K562 (cell line): Measurements from ENCODE around the gene SAMD8. TPM values are rescaled to one million over a fixed set of nuclear protein-coding genes. Genes with fewer than 3 reads are reported as not detected.

ENCODE experiments used
- ATAC-seq: fragments of 200-7000 bp; cut with Tn5 transposase; 3 replicates; pipeline ENCODE4 v1.9.1; 2020; ENCODE audit warnings: moderate library complexity
- BruUV-seq: library from RNA; stranded (reverse); fragments of 400-500 nt; replicated peaks from 2 replicates; lab custom pipeline; 2021; lab: Mats Ljungman, UMichigan
- CTCF ChIA-PET: fragments of 300-600 bp; formaldehyde crosslinking; extraction: SDS; loops from one replicate; lab custom pipeline; 2021; ENCODE audit warnings: low intra/inter-chr PET ratio; lab: Yijun Ruan, JAX
- POLR2A ChIA-PET: fragments of 300-600, 350-650 bp; sonication (Branson Sonifier 250); formaldehyde crosslinking; extraction: SDS; loops from one replicate; lab custom pipeline; 2021; ENCODE audit warnings: antibody characterized with exemption, inconsistent platforms; lab: Yijun Ruan, JAX
- DNase-seq, 4 experiments: peaks; one replicate each; pipeline versions ENCODE4 v3.0.0 to v3.0.0-alpha.2; 2011 to 2018; ENCODE audit warnings: low spot score in 3 of 4, mixed read lengths in 3 of 4; ENCODE audit errors: extremely low read depth in 1 of 4
- FAIRE-seq: peaks from 2 replicates; lab custom pipeline; 2011; peaks lifted over from hg19 to GRCh38; lab: Jason Lieb, UNC
- H2AFZ ChIP-seq: 2 replicates; pipeline ENCODE4 v1.6.0; 2011; ENCODE audit warnings: low read depth, low read length, control low read depth, inconsistent platforms
- H3K27ac ChIP-seq: fragments of 200-600 bp; 3 replicates; pipeline ENCODE4 v1.8.0; 2011; ENCODE audit warnings: low read depth, mild to moderate bottlenecking, control low read depth, inconsistent platforms, low read length, moderate library complexity, mixed read lengths; ENCODE audit errors: extremely low read depth
- H3K27me3 ChIP-seq, 2 experiments: fragments of 300-600 bp in 1 of 2; 2 replicates in 1 of 2; 3 replicates in 1 of 2; pipeline versions ENCODE4 v1.6.0 to v1.8.0; 2011; ENCODE audit warnings: inconsistent platforms in 2 of 2, low read length in 2 of 2, mild to moderate bottlenecking in 1 of 2, mixed read lengths in 1 of 2, moderate library complexity in 1 of 2; ENCODE audit not compliant: control insufficient read depth in 2 of 2, insufficient read depth in 2 of 2
- H3K36me3 ChIP-seq: fragments of 300-600 bp; 3 replicates; pipeline ENCODE4 v1.8.0; 2011; ENCODE audit warnings: mild to moderate bottlenecking, low read length, inconsistent platforms; ENCODE audit not compliant: control insufficient read depth, insufficient read depth
- H3K4me1 ChIP-seq, 2 experiments: fragments of 200-600 bp in 1 of 2; replicated peaks in 1 of 2; 2 replicates in 1 of 2; 3 replicates in 1 of 2; pipeline versions ENCODE4 v1.5.1 to v1.8.0; 2011; ENCODE audit warnings: inconsistent platforms in 2 of 2, low read length in 2 of 2, mild to moderate bottlenecking in 1 of 2, mixed read lengths in 1 of 2, moderate library complexity in 1 of 2; ENCODE audit not compliant: control insufficient read depth in 2 of 2, insufficient read depth in 2 of 2
- H3K4me2 ChIP-seq: 2 replicates; pipeline ENCODE4 v1.6.1; 2011; ENCODE audit warnings: low read length, control low read depth, inconsistent platforms, mixed read lengths; ENCODE audit not compliant: insufficient read depth
- H3K4me3 ChIP-seq: fragments of 200-600 bp; sonication (generic), shearing (Covaris generic); 2 replicates; pipeline ENCODE4 v1.5.1; 2016; ENCODE audit warnings: control low read depth, inconsistent platforms
- H3K79me2 ChIP-seq: fragments of 200-600 bp; 3 replicates; pipeline ENCODE4 v1.8.0; 2011; ENCODE audit warnings: low read length, inconsistent platforms; ENCODE audit not compliant: control insufficient read depth, insufficient read depth
- H3K9ac ChIP-seq, 2 experiments: 2 replicates each; pipeline versions ENCODE4 v1.6.0 to v1.6.1; 2011; ENCODE audit warnings: low read depth in 2 of 2, low read length in 2 of 2, control low read depth in 1 of 2, inconsistent platforms in 1 of 2, mild to moderate bottlenecking in 1 of 2, mixed read lengths in 1 of 2; ENCODE audit not compliant: insufficient read depth in 1 of 2
- H3K9me1 ChIP-seq: one replicate; pipeline ENCODE4 v1.6.0; 2011; ENCODE audit warnings: inconsistent platforms, mild to moderate bottlenecking, low read length, moderate library complexity; ENCODE audit not compliant: control insufficient read depth, insufficient read depth
- H3K9me3 ChIP-seq: replicated peaks from 2 replicates; pipeline ENCODE4 v1.5.1; 2011; ENCODE audit warnings: low read depth, low read length, inconsistent platforms; ENCODE audit not compliant: control insufficient read depth, insufficient read depth
- H4K20me1 ChIP-seq: replicated peaks from 2 replicates; pipeline ENCODE4 v1.6.1; 2011; ENCODE audit warnings: low read length, inconsistent platforms, mixed read lengths; ENCODE audit not compliant: control insufficient read depth, insufficient read depth
- ARID2 ChIP-seq: fragments of 450-650 bp; IDR thresholded peaks from 2 replicates; pipeline ENCODE4 v1.6.1; 2017; ENCODE audit warnings: antibody characterized with exemption, mild to moderate bottlenecking
- CBFA2T3 ChIP-seq: fragments of 450-650 bp; IDR thresholded peaks from 2 replicates; pipeline ENCODE4 v1.6.1; 2017
- ETS2 ChIP-seq: IDR thresholded peaks from 2 replicates; pipeline ENCODE4 v1.6.1; 2016; ENCODE audit warnings: borderline replicate concordance, missing genetic modification characterization, mild to moderate bottlenecking, moderate library complexity, missing compliant biosample characterization; ENCODE audit not compliant: poor library complexity, severe bottlenecking
- FOXP1 ChIP-seq: sonication (generic); formaldehyde crosslinking; IDR thresholded peaks from 2 replicates; pipeline ENCODE4 v1.8.0; 2022; ENCODE audit warnings: mild to moderate bottlenecking, missing genetic modification reagents
- GATA2 ChIP-seq: sonication (generic); formaldehyde crosslinking; IDR thresholded peaks from 2 replicates; pipeline ENCODE4 v1.4.0; 2020; ENCODE audit warnings: mild to moderate bottlenecking, missing genetic modification reagents
- HDGF ChIP-seq: fragments of 450-650 bp; IDR thresholded peaks from 2 replicates; pipeline ENCODE4 v1.6.1; 2016
- MTA1 ChIP-seq: fragments of 450-650 bp; IDR thresholded peaks from 2 replicates; pipeline ENCODE4 v1.6.1; 2017; ENCODE audit warnings: borderline replicate concordance
- NFRKB ChIP-seq: fragments of 450-650 bp; IDR thresholded peaks from 2 replicates; pipeline ENCODE4 v1.6.1; 2016; ENCODE audit warnings: low read depth
- PHB ChIP-seq: fragments of 250-450 bp; sonication (Bioruptor Pico); IDR thresholded peaks from 2 replicates; pipeline ENCODE4 v1.5.0; 2021
- SIN3A ChIP-seq, 2 experiments: fragments of 150-350 bp in 1 of 2; IDR thresholded peaks; 2 replicates each; pipeline ENCODE4 v1.6.1; 2011 to 2016; ENCODE audit warnings: borderline replicate concordance in 2 of 2, low read depth in 2 of 2, low read length in 2 of 2, mild to moderate bottlenecking in 2 of 2, moderate library complexity in 2 of 2; ENCODE audit not compliant: control insufficient read depth in 1 of 2
- SMAD2 ChIP-seq: fragments of 150-350 bp; IDR thresholded peaks from 2 replicates; pipeline ENCODE4 v1.6.1; 2014; ENCODE audit warnings: low read depth, mild to moderate bottlenecking, low read length
- SMAD3 ChIP-seq: fragments of 450-650 bp; formaldehyde crosslinking; conservative IDR thresholded peaks from 2 replicates; pipeline ENCODE4 v1.4.0; 2020; ENCODE audit warnings: mild to moderate bottlenecking
- TOE1 ChIP-seq, 2 experiments: fragments of 450-650 bp in 1 of 2; sonication (generic) in 1 of 2; formaldehyde crosslinking in 1 of 2; IDR thresholded peaks; 2 replicates each; pipeline versions ENCODE4 v1.7.1 to v1.8.0; 2016 to 2022; ENCODE audit warnings: borderline replicate concordance in 2 of 2, mild to moderate bottlenecking in 2 of 2, antibody characterized with exemption in 1 of 2, inconsistent platforms in 1 of 2, low read depth in 1 of 2, missing genetic modification reagents in 1 of 2, moderate library complexity in 1 of 2
- YY1 ChIP-seq, 3 experiments: IDR thresholded peaks; 2 replicates each; pipeline ENCODE4 v1.6.1; 2011; ENCODE audit warnings: low read length in 2 of 3, mild to moderate bottlenecking in 2 of 3, moderate library complexity in 2 of 3, borderline replicate concordance in 1 of 3, control low read depth in 1 of 3, low read depth in 1 of 3; ENCODE audit not compliant: insufficient read depth in 3 of 3, insufficient replicate concordance in 2 of 3, control insufficient read depth in 1 of 3, insufficient read length in 1 of 3; ENCODE audit errors: extremely low read depth in 1 of 3
- ZNF589 ChIP-seq: fragments of 200-800 bp; sonication (Bioruptor generic); IDR thresholded peaks from 2 replicates; pipeline ENCODE4 v1.6.1; 2016; ENCODE audit warnings: low read depth, missing genetic modification characterization, missing compliant biosample characterization
- ZNF696 ChIP-seq: fragments of 250-450 bp; sonication (Bioruptor Pico); conservative IDR thresholded peaks from 2 replicates; pipeline ENCODE4 v1.4.0; 2020; ENCODE audit warnings: mild to moderate bottlenecking, moderate library complexity
- ZNF780A ChIP-seq: fragments of 250-450 bp; sonication (Bioruptor Pico); IDR thresholded peaks from 2 replicates; pipeline ENCODE4 v1.5.0; 2021; ENCODE audit warnings: mild to moderate bottlenecking
- WGBS: fragments of 100-300 bp; shearing (Covaris generic); methylation state at CpG from one replicate; pipeline ENCODE4 v1.1.6; 2016; ENCODE audit warnings: low coverage, mixed read lengths; ENCODE audit not compliant: insufficient coverage; ENCODE audit errors: missing lambda C conversion rate; 5-methylcytosine and 5-hydroxymethylcytosine counted together
- in situ Hi-C: fragments of 300-500 bp; cut with MboI; formaldehyde crosslinking; loops from 4 replicates; pipeline ENCODE4 v1.15.0; 2018; ENCODE audit warnings: inconsistent platforms, mixed read lengths
- intact Hi-C: fragments of 100-400 bp; cut with micrococcal nuclease; formaldehyde crosslinking; loops from 2 replicates; pipeline ENCODE4 v1.14.2; 2022
- polyA plus RNA-seq, 8 experiments: library from polyadenylated mRNA; depleted of rRNA in 4 of 8; stranded (reverse) in 5 of 8; unstranded in 3 of 8; fragments of >200 nt; fragmentation: Nextera tagmentation in 2 of 8; fragmentation: Illumina TruSeq in 1 of 8; extraction: Ambion mirVana in 2 of 8; extraction: Trizol in 1 of 8; gene quantifications; 2 replicates each; pipeline versions ENCODE4 v1.2.1 to v1.2.3, GENCODE V29; 2011 to 2014; ENCODE audit warnings: inconsistent platforms in 1 of 8, missing spikeins in 1 of 8
- total RNA-seq, 7 experiments: library from RNA; depleted of rRNA in 6 of 7; stranded (reverse); fragments of >200 nt in 6 of 7; fragmentation: Illumina TruSeq in 2 of 7; extraction: Trizol in 2 of 7; gene quantifications; 2 replicates each; pipeline versions ENCODE4 v1.2.1 to v1.2.3, GENCODE V29; 2011 to 2021; ENCODE audit warnings: low replicate concordance in 1 of 7
- TF ChIP-seq, protein P1 (sequence below): fragments of 250-450 bp; sonication (Bioruptor Pico); IDR thresholded peaks from 2 replicates; pipeline ENCODE4 v1.6.1; 2021; ENCODE audit warnings: mild to moderate bottlenecking
- TF ChIP-seq, protein P2 (sequence below): fragments of 450-650 bp; formaldehyde crosslinking; IDR thresholded peaks from 2 replicates; pipeline ENCODE4 v1.4.0; 2020; ENCODE audit warnings: mild to moderate bottlenecking, mixed read lengths

SAMD8 gene
- total and polyA plus RNA-seq, 9 of the 15 experiments (the other 6 are each of a cell fraction or from before 2014, with no cell fraction given) = 2.7 to 16.1 (median 6.2) TPM

DNA sequence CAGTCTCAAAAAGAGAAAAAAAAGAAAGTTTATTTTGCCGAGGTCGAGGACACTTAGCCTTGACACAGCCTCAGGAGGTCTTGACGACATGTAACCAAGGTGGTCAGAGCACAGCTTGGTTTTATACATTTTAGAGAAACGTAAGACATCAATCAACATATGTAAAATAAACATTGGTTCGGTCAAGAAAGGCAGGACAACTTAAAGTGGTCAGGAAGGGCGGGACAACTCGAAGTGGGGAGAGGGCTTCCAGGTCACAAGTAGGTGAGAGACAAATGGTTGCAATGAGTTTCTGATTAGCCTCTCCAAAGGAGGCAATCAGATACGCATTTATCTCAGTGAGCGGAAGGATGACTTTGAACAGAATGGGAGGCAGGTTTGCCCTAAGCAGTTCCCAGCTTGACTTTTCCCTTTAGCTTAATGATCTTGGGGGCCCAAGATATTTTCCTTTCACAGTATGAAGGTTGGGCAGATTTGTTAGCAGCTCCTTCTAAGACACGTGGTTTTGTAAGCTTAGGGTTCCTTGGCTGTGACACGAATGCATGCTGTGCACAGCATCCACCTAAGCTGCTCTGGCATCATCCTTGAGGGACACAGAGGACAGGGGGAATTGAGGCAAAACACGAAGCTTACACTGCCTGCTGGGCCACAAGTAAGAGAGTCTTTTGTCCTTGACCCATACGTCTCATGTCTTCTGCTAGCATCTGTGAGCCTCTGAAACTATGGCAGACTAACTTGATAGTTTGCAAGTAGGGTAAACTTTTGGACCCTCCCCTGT is 95.8 kb downstream of the SAMD8 start (continued):
- TF ChIP-seq, protein P1, sequence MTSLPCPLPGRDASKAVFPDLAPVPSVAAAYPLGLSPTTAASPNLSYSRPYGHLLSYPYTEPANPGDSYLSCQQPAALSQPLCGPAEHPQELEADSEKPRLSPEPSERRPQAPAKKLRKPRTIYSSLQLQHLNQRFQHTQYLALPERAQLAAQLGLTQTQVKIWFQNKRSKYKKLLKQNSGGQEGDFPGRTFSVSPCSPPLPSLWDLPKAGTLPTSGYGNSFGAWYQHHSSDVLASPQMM (CRISPR knock-in tag) = no peak
- TF ChIP-seq PHB (CRISPR knock-in tag) (no peak), CBFA2T3 (no peak), NFRKB (no peak)

DNA sequence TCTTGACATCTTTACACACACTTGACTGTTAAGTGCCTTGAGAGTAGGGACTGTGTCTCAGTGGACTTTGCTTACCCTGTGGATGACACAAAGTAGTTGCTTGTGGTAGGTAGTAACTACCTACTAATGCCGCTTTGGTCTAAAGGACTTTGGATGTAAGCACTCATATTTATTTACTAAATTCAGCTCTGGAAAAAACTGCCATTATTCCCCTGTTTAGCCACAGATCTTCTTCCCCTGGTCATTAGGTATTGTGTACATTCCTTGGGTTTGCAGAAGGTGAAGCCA is 96.3 kb downstream of the SAMD8 start:
- Histone ChIP-seq H3K4me3 (no peak overlapping the region), H3K27me3 (no peaks in the 10 kb centered on the region), H3K4me1 (peaks cover 39 to 44% of the 10 kb centered on the region in 2 experiments), H3K27ac (no peak overlapping the region), H3K9me3 (no peaks in the 10 kb centered on the region), H3K36me3 (peaks cover 17% of the 10 kb centered on the region), H4K20me1 (0 out of 2 replicates have a peak, but pooled peaks cover 7% of the 10 kb centered on the region), H3K4me2 (peak overlapping the region; percentile 49), H3K9me1 (no peaks in the 10 kb centered on the region), H2AFZ (peak overlapping the region; percentile 73), H3K79me2 (peaks cover 24% of the 10 kb centered on the region), H3K9ac (no peak overlapping the region)
- intact Hi-C loops = no loop called here
- FAIRE-seq = no peak
- POLR2A ChIA-PET = interaction anchor here (0.7 to 8.9 kb wide), 8 partner anchors 10 to 80 kb away, joined by 3 to 74 read pairs (median 3); no protein-coding TSS in a partner anchor
- no peak for DNase-seq
- no TSS peak for BruUV-seq
- no peak for ATAC-seq
- WGBS = 82% methylated on average over 1 of the region's 1 CpG
- in situ Hi-C loops = no loop called here
- CTCF ChIA-PET = no interaction called here
- TF ChIP-seq GATA2 (CRISPR knock-in tag) = no peak
- TF ChIP-seq FOXP1 (CRISPR knock-in tag) = no peak
- TF ChIP-seq ZNF780A = no peak
- TF ChIP-seq SMAD3 (CRISPR knock-in tag) = no peak
- no peak for TF ChIP-seq CBFA2T3
- TF ChIP-seq MTA1 = no peak
- no peak for TF ChIP-seq SMAD2
- TF ChIP-seq ETS2 (tag) = no peak
- TF ChIP-seq SIN3A (IDR thresholded peaks at IDR 0.05; ENCODE audit: borderline replicate concordance in 2 of 2, control insufficient read depth in 1 of 2, low read depth in 2 of 2, low read length in 2 of 2) = no peak
- TF ChIP-seq, protein P2, sequence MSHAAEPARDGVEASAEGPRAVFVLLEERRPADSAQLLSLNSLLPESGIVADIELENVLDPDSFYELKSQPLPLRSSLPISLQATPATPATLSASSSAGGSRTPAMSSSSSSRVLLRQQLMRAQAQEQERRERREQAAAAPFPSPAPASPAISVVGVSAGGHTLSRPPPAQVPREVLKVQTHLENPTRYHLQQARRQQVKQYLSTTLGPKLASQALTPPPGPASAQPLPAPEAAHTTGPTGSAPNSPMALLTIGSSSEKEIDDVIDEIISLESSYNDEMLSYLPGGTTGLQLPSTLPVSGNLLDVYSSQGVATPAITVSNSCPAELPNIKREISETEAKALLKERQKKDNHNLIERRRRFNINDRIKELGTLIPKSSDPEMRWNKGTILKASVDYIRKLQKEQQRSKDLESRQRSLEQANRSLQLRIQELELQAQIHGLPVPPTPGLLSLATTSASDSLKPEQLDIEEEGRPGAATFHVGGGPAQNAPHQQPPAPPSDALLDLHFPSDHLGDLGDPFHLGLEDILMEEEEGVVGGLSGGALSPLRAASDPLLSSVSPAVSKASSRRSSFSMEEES = no peak
- TF ChIP-seq HDGF = no peak
- no peak for TF ChIP-seq ZNF589 (CRISPR knock-in tag)
- no peak for TF ChIP-seq YY1 (IDR thresholded peaks at IDR 0.05; ENCODE audit: borderline replicate concordance in 1 of 3, control insufficient read depth in 1 of 3, extremely low read depth in 1 of 3, insufficient read depth in 3 of 3, insufficient read length in 1 of 3, insufficient replicate concordance in 2 of 3, low read depth in 1 of 3, low read length in 2 of 3)
- no peak for TF ChIP-seq TOE1 (IDR thresholded peaks at IDR 0.05; ENCODE audit: borderline replicate concordance)
- no peak for TF ChIP-seq TOE1 (CRISPR knock-in tag; IDR thresholded peaks at IDR 0.05; ENCODE audit: borderline replicate concordance, low read depth)
- no peak for TF ChIP-seq ARID2
- no peak for TF ChIP-seq ZNF696 (CRISPR knock-in tag)
